Gastrocnemius medialis (tissue), 4 donors: ENCODE measurements around the gene ZC3H11A.

Experiments
- CTCF ChIP-seq, 5 experiments: fragments of 450-650 bp in 3 of 5; fragments of 200-600 bp in 2 of 5; sonication (generic) in 2 of 5; IDR thresholded peaks in 4 of 5; conservative IDR thresholded peaks in 1 of 5; 1 replicate in 4 of 5; 2 replicates in 1 of 5; pipeline ENCODE4 v1.5.1; 2016 to 2019; ENCODE audit warnings: antibody characterized with exemption in 5 of 5, mild to moderate bottlenecking in 3 of 5, moderate library complexity in 3 of 5
- POLR2A ChIP-seq, 2 donors: fragments of 450-650 bp; IDR thresholded peaks; one replicate each; pipeline ENCODE4 v1.6.1; 2017; ENCODE audit warnings: antibody characterized with exemption in 2 of 2, mild to moderate bottlenecking in 2 of 2, moderate library complexity in 2 of 2

GRCh38 chr1:203754455-203754864, 41.0 kb upstream of the ZC3H11A start:
- TF ChIP-seq CTCF (IDR thresholded peaks at IDR 0.05 in 4 of 5, conservative IDR thresholded peaks at IDR 0.05 in 1 of 5) (no peak), POLR2A (IDR thresholded peaks at IDR 0.05) (no peak)
